ENCODE results near the gene C11orf91.

DNA sequence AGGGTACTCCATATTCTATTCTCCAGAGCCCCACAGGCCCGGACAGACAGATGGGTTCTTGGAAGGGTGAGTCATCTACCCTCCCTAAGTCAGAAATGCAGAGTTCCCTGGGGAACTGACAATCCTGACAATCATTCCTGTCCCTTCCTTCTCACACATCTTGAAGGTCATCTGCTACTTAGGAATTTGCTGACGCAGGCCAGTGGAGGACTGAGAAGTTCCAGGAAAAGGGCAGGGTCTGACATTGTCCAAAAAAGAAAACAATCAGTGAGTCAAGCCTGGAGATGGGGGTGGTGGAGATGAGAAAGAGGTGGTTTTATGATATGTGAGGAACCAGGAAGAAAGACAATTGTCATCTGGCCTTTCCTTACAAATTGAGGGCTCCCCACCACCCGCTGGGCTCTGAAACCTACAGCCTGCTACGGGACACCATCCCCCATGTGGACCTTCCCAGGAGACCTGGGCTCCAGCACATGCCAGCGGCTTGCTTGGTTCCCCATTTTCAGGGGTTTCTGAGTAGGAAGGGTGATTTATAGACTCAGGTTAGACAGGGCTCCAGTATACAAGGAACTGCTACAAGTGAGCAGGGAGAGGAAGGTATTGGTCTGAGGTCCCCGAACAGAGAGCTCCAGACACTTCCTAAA, 22.7 kb upstream of the C11orf91 start:
- TF ChIP-seq, protein P1, sequence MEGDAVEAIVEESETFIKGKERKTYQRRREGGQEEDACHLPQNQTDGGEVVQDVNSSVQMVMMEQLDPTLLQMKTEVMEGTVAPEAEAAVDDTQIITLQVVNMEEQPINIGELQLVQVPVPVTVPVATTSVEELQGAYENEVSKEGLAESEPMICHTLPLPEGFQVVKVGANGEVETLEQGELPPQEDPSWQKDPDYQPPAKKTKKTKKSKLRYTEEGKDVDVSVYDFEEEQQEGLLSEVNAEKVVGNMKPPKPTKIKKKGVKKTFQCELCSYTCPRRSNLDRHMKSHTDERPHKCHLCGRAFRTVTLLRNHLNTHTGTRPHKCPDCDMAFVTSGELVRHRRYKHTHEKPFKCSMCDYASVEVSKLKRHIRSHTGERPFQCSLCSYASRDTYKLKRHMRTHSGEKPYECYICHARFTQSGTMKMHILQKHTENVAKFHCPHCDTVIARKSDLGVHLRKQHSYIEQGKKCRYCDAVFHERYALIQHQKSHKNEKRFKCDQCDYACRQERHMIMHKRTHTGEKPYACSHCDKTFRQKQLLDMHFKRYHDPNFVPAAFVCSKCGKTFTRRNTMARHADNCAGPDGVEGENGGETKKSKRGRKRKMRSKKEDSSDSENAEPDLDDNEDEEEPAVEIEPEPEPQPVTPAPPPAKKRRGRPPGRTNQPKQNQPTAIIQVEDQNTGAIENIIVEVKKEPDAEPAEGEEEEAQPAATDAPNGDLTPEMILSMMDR (IDR thresholded peaks at IDR 0.05): no peak
- TF ChIP-seq POLR2A (IDR thresholded peaks at IDR 0.05) (no peak), POLR2AphosphoS5 (IDR thresholded peaks at IDR 0.05) (peak in 2 of 3 donors; percentile 53 to 61)

All from breast epithelium (tissue), 3 donors.